CD14-positive monocyte (primary cell): ENCODE measurements around the gene ARRDC1. TPM values are rescaled to one million over a fixed set of nuclear protein-coding genes. Genes with fewer than 3 reads are reported as not detected.

ENCODE experiments used
- DNase-seq, 3 donors: peaks; one replicate each; pipeline ENCODE4 v3.0.0-alpha.2; 2011 to 2022
- H2AFZ ChIP-seq: 2 replicates; pipeline ENCODE4 v1.6.0; 2012; ENCODE audit warnings: mild to moderate bottlenecking, low read depth, low read length, inconsistent platforms; ENCODE audit not compliant: insufficient read depth, poor library complexity, severe bottlenecking
- H3K27ac ChIP-seq, 2 donors: 1 replicate in 1 of 2; 2 replicates in 1 of 2; pipeline ENCODE4 v1.5.1; 2012 to 2013; ENCODE audit warnings: low read length in 2 of 2, control low read depth in 1 of 2, inconsistent platforms in 1 of 2, low read depth in 1 of 2, mild to moderate bottlenecking in 1 of 2
- H3K27me3 ChIP-seq, 2 donors: one replicate each; pipeline versions ENCODE4 v1.6.0 to v1.6.1; 2011 to 2013; ENCODE audit warnings: low read length in 2 of 2; ENCODE audit not compliant: control insufficient read depth in 2 of 2, insufficient read depth in 2 of 2
- H3K36me3 ChIP-seq, 2 donors: replicated peaks in 1 of 2; 1 replicate in 1 of 2; 2 replicates in 1 of 2; pipeline versions ENCODE4 v1.5.1 to v1.6.1; 2012 to 2013; ENCODE audit warnings: low read length in 2 of 2, control low read depth in 1 of 2, inconsistent platforms in 1 of 2, mild to moderate bottlenecking in 1 of 2; ENCODE audit not compliant: insufficient read depth in 2 of 2, control insufficient read depth in 1 of 2
- H3K4me1 ChIP-seq, 2 donors: 1 replicate in 1 of 2; 2 replicates in 1 of 2; pipeline versions ENCODE4 v1.5.1 to v1.6.1; 2012 to 2013; ENCODE audit warnings: low read length in 2 of 2, control low read depth in 1 of 2, inconsistent platforms in 1 of 2, mild to moderate bottlenecking in 1 of 2, moderate library complexity in 1 of 2; ENCODE audit not compliant: insufficient read depth in 2 of 2, control insufficient read depth in 1 of 2
- H3K4me2 ChIP-seq: replicated peaks from 2 replicates; pipeline ENCODE3; 2012; ENCODE audit warnings: low read length, moderate library complexity, mild to moderate bottlenecking; ENCODE audit not compliant: poor library complexity, severe bottlenecking; ENCODE audit errors: extremely low read depth
- H3K4me3 ChIP-seq, 3 experiments: fragments of 200-600 bp in 1 of 3; sonication (generic) in 1 of 3; replicated peaks in 1 of 3; 1 replicate in 2 of 3; 2 replicates in 1 of 3; pipeline ENCODE4 v1.5.1; 2011 to 2013; ENCODE audit warnings: low read length in 3 of 3, mild to moderate bottlenecking in 3 of 3, control low read depth in 2 of 3, low read depth in 2 of 3, inconsistent platforms in 1 of 3, moderate library complexity in 1 of 3
- H3K79me2 ChIP-seq: 2 replicates; pipeline ENCODE4 v1.6.0; 2012; ENCODE audit warnings: mild to moderate bottlenecking, control low read depth, inconsistent platforms, low read length, moderate library complexity; ENCODE audit not compliant: insufficient read depth
- H3K9ac ChIP-seq: 2 replicates; pipeline ENCODE4 v1.6.0; 2017; ENCODE audit warnings: low read length, mild to moderate bottlenecking; ENCODE audit not compliant: insufficient read depth, poor library complexity, severe bottlenecking
- H3K9me3 ChIP-seq, 2 donors: replicated peaks in 1 of 2; 1 replicate in 1 of 2; 2 replicates in 1 of 2; pipeline versions ENCODE4 v1.5.1 to v1.6.1; 2012 to 2013; ENCODE audit warnings: low read length in 2 of 2, control low read depth in 1 of 2; ENCODE audit not compliant: control insufficient read depth in 1 of 2, insufficient read depth in 1 of 2
- H4K20me1 ChIP-seq: 2 replicates; pipeline ENCODE4 v1.6.0; 2012; ENCODE audit warnings: mild to moderate bottlenecking, low read length, control low read depth, moderate library complexity; ENCODE audit not compliant: insufficient read depth
- H3K27ac Mint-ChIP-seq, 7 donors: one replicate each; pipeline ENCODE4 v1.8.0; 2020; ENCODE audit warnings: mild to moderate bottlenecking in 7 of 7, mixed read lengths in 7 of 7, moderate library complexity in 6 of 7, inconsistent platforms in 2 of 7
- H3K27me3 Mint-ChIP-seq, 3 donors: one replicate each; pipeline ENCODE4 v1.8.0; 2021 to 2022; ENCODE audit warnings: low read depth in 3 of 3, mild to moderate bottlenecking in 3 of 3, mixed read lengths in 3 of 3, moderate library complexity in 3 of 3, inconsistent platforms in 1 of 3
- H3K36me3 Mint-ChIP-seq, 2 donors: one replicate each; pipeline ENCODE4 v1.8.0; 2020; ENCODE audit warnings: mixed read lengths in 2 of 2, inconsistent platforms in 1 of 2, mild to moderate bottlenecking in 1 of 2
- H3K4me1 Mint-ChIP-seq: one replicate; pipeline ENCODE4 v1.8.0; 2020; ENCODE audit warnings: mild to moderate bottlenecking, mixed read lengths
- H3K4me3 Mint-ChIP-seq, 2 donors: one replicate each; pipeline ENCODE4 v1.8.0; 2020; ENCODE audit warnings: mild to moderate bottlenecking in 2 of 2, mixed read lengths in 2 of 2, moderate library complexity in 1 of 2
- H3K9me3 Mint-ChIP-seq, 7 donors: one replicate each; pipeline ENCODE4 v1.8.0; 2020 to 2022; ENCODE audit warnings: mixed read lengths in 7 of 7, mild to moderate bottlenecking in 6 of 7, moderate library complexity in 6 of 7, inconsistent platforms in 2 of 7
- WGBS: methylation state at CpG from one replicate; pipeline ENCODE4 v1.1.5; 2013; ENCODE audit warnings: missing lambda C conversion rate; ENCODE audit not compliant: insufficient coverage; 5-methylcytosine and 5-hydroxymethylcytosine counted together
- intact Hi-C, 2 donors: fragments of 100-400 bp; cut with micrococcal nuclease; formaldehyde crosslinking; loops; one replicate each; pipeline versions ENCODE4 v1.15.0 to v1.15.1; 2023
- polyA plus RNA-seq, 3 donors: library from polyadenylated mRNA; depleted of rRNA in 1 of 3; unstranded in 2 of 3; stranded (reverse) in 1 of 3; fragments of 300-500 nt in 2 of 3; fragments of >200 nt in 1 of 3; fragmentation: Illumina TruSeq in 2 of 3; gene quantifications; 1 replicate in 2 of 3; 2 replicates in 1 of 3; pipeline ENCODE4 v1.2.3, GENCODE V29; 2012 to 2021
- TF ChIP-seq, protein P1 (sequence below): fragments of 200-600 bp; IDR thresholded peaks from one replicate; pipeline ENCODE4 v1.8.0; 2022; ENCODE audit warnings: antibody characterized with exemption, mild to moderate bottlenecking

ARRDC1 gene
- polyA plus RNA-seq, 3 donors = 83.2 to 454 (median 87.6) TPM

DNA sequence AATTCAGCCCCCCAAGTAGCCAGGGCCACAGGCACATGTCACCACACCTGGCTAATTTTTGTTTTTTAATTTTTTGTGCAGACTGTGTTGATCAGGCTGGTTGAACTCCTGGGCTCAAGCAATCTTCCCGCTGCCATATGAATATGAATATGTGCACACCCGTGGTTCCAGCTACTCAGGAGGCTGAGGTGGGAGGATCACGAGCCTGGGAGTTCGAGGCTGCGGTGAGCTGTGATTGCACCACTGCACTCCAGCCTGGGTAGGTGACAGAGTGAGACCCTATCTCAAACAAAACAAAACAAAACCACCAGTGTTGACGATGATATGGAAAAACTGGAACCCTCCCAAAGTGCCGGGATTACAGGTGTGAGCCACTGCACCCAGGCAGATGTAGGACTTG is 45.3 kb downstream of the ARRDC1 start:
- Mint-ChIP-seq H3K9me3 (no peaks in the 10 kb centered on the region), H3K36me3 (peaks cover 36 to 68% of the 10 kb centered on the region in 2 donors), H3K27ac (peak overlapping the region in 2 of 7 donors; percentile 46 to 76), H3K4me1 (peaks cover 40% of the 10 kb centered on the region), H3K27me3 (peaks cover 0 to 2% (median 2%) of the 10 kb centered on the region in 3 donors), H3K4me3 (no peak overlapping the region)
- DNase-seq = no peak
- TF ChIP-seq, protein P1, sequence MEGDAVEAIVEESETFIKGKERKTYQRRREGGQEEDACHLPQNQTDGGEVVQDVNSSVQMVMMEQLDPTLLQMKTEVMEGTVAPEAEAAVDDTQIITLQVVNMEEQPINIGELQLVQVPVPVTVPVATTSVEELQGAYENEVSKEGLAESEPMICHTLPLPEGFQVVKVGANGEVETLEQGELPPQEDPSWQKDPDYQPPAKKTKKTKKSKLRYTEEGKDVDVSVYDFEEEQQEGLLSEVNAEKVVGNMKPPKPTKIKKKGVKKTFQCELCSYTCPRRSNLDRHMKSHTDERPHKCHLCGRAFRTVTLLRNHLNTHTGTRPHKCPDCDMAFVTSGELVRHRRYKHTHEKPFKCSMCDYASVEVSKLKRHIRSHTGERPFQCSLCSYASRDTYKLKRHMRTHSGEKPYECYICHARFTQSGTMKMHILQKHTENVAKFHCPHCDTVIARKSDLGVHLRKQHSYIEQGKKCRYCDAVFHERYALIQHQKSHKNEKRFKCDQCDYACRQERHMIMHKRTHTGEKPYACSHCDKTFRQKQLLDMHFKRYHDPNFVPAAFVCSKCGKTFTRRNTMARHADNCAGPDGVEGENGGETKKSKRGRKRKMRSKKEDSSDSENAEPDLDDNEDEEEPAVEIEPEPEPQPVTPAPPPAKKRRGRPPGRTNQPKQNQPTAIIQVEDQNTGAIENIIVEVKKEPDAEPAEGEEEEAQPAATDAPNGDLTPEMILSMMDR = no peak
- Histone ChIP-seq H3K27ac (no peak overlapping the region), H3K4me2 (no peak overlapping the region), H3K9ac (no peak overlapping the region), H4K20me1 (peaks cover 67% of the 10 kb centered on the region), H3K9me3 (no peaks in the 10 kb centered on the region), H3K4me1 (peaks cover 34 to 43% of the 10 kb centered on the region in 2 donors), H2AFZ (no peak overlapping the region), H3K79me2 (peaks cover 75% of the 10 kb centered on the region), H3K4me3 (no peak overlapping the region), H3K27me3 (no peaks in the 10 kb centered on the region), H3K36me3 (peaks cover 10 to 50% of the 10 kb centered on the region in 2 donors)
- intact Hi-C loops = no loop called here
- WGBS = 100% methylated on average over 1 of the region's 7 CpGs

DNA sequence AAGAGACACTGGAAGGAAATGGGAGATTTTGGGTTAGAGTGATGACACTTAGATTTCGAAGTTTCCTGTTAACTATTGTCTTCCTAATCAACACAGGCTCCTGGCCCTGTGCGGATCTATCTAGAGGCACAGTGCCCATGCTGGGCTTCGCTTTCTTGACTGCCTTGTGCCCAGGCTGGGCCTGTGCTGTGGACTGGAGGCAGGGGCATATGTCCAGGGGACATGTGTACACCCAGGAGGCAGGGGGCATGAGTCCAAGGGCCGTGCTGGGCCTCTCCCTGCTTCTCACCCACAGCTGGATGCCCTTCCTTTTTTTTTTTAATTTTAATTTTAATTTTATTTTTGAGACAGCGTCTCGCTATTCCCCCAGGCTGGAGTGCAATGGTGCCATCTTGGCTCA is 50.9 kb downstream of the ARRDC1 start:
- intact Hi-C loops = no loop called here
- no peak for DNase-seq
- Histone ChIP-seq H3K36me3 (peaks cover 12 to 43% of the 10 kb centered on the region in 2 donors), H3K4me3 (no peak overlapping the region), H3K4me1 (peaks cover 0 to 5% of the 10 kb centered on the region in 2 donors), H3K27me3 (no peaks in the 10 kb centered on the region), H3K79me2 (peaks cover 80% of the 10 kb centered on the region), H4K20me1 (peaks cover 68% of the 10 kb centered on the region), H3K27ac (no peak overlapping the region), H3K9ac (no peak overlapping the region), H2AFZ (no peak overlapping the region), H3K4me2 (no peak overlapping the region), H3K9me3 (no peaks in the 10 kb centered on the region)
- TF ChIP-seq, protein P1 = no peak
- Mint-ChIP-seq H3K4me1 (peaks cover 11% of the 10 kb centered on the region), H3K27me3 (peaks cover 0 to 2% (median under 1%) of the 10 kb centered on the region in 3 donors), H3K27ac (peak overlapping the region in 1 of 7 donors; percentile 37), H3K4me3 (no peak overlapping the region), H3K36me3 (peaks cover 19 to 45% of the 10 kb centered on the region in 2 donors), H3K9me3 (no peaks in the 10 kb centered on the region)
- WGBS = 100% methylated on average over 1 of the region's 6 CpGs
